HG02798 (cell line): Measurements from ENCODE around the gene GPR62.

Experiments
- ATAC-seq: cut with Tn5 transposase; IDR thresholded peaks from one replicate; pipeline ENCODE4 v1.9.1; 2021; ENCODE audit warnings: mild to moderate bottlenecking; ENCODE audit not compliant: unreplicated experiment, poor library complexity

Gene GPR62

GRCh38 chr3:51953445-51953844, 1.7 kb upstream of the GPR62 start:
- no peak for ATAC-seq

GRCh38 chr3:51954105-51954504, 1.1 kb upstream of the GPR62 start:
- no peak for ATAC-seq

GRCh38 chr3:51954713-51955112, 468 bp upstream of the GPR62 start:
- no peak for ATAC-seq

- ATAC-seq, result peak; percentile 45
These were observed 951 bp downstream of the GPR62 start for GRCh38 chr3:51955893-51956770.

- ATAC-seq, result no peak
These were observed 2.5 kb downstream of the GPR62 start for GRCh38 chr3:51957520-51958205.

- ATAC-seq, result no peak
These were observed 3.7 kb downstream of the GPR62 start for GRCh38 chr3:51958603-51959521.

- ATAC-seq, result no peak
These were observed 4.5 kb downstream of the GPR62 start for GRCh38 chr3:51959651-51960050.

GRCh38 chr3:51960386-51960785, 5.2 kb downstream of the GPR62 start:
- no peak for ATAC-seq

- ATAC-seq, result no peak
These were observed 5.8 kb downstream of the GPR62 start for GRCh38 chr3:51961011-51961410.

GRCh38 chr3:51961602-51962569, 6.7 kb downstream of the GPR62 start:
- no peak for ATAC-seq

- no peak for ATAC-seq
These were observed 7.8 kb downstream of the GPR62 start for GRCh38 chr3:51962854-51963530.

- no peak for ATAC-seq
These were observed 8.8 kb downstream of the GPR62 start for GRCh38 chr3:51963951-51964451.

GRCh38 chr3:51964521-51964920, 9.3 kb downstream of the GPR62 start:
- no peak for ATAC-seq

- no peak for ATAC-seq
These were observed 10.8 kb downstream of the GPR62 start for GRCh38 chr3:51966016-51966415.

- no peak for ATAC-seq
These were observed 11.3 kb downstream of the GPR62 start for GRCh38 chr3:51966486-51966885.

GRCh38 chr3:51966922-51967383, 11.8 kb downstream of the GPR62 start:
- peak; percentile 11 for ATAC-seq

- ATAC-seq, result peak; percentile 55
These were observed 12.4 kb downstream of the GPR62 start, which contains the start of gene PCBP4 for GRCh38 chr3:51967384-51968169. PCBP4 (minus strand) TSS chr3:51967454; CDS start chr3:51961240, 6,214 bp downstream.
